ENCODE results near the gene EPHA4. TPM values are rescaled to one million over a fixed set of nuclear protein-coding genes. Genes with fewer than 3 reads are reported as not detected.

The EPHA4 gene
- total RNA-seq, 2 donors from 2014 or later = 8.9 to 17.1 TPM

- Histone ChIP-seq H3K9me3 (no peaks in the 10 kb centered on the region), H3K4me1 (no peaks in the 10 kb centered on the region), H3K36me3 (no peaks in the 10 kb centered on the region), H3K27me3 (no peaks in the 10 kb centered on the region), H3K9ac (ENCODE audit: low read depth in 2 of 2, low read length in 2 of 2) (no peak overlapping the region), H3K27ac (no peak overlapping the region), H3K4me3 (no peak overlapping the region)
- DNase-seq = no peak
- intact Hi-C loops (cut with DNase I) = no loop called here
- TF ChIP-seq CTCF (IDR thresholded peaks at IDR 0.05) = no peak
Observed at GRCh38 chr2:221377066-221377465, 195.0 kb downstream of the EPHA4 start.

- no peak for TF ChIP-seq CTCF (IDR thresholded peaks at IDR 0.05)
- intact Hi-C loops (cut with DNase I) = no loop called here
Observed at GRCh38 chr2:221374234-221374633, 197.9 kb downstream of the EPHA4 start.

GRCh38 chr2:221372907-221373306 lies 199.2 kb downstream of the EPHA4 start:
- H3K27me3 ChIP-seq = no peaks in the 10 kb centered on the region
- H3K9me3 ChIP-seq = no peaks in the 10 kb centered on the region
- no peaks in the 10 kb centered on the region for H3K36me3 ChIP-seq
- H3K4me1 ChIP-seq = no peaks in the 10 kb centered on the region
- intact Hi-C loops (cut with DNase I) = no loop called here
- no peak for DNase-seq
- no peak overlapping the region for H3K9ac ChIP-seq (ENCODE audit: low read depth in 2 of 2, low read length in 2 of 2)
- TF ChIP-seq CTCF (IDR thresholded peaks at IDR 0.05) = no peak
- no peak overlapping the region for H3K27ac ChIP-seq
- no peak overlapping the region for H3K4me3 ChIP-seq

More at GRCh38 chr2:221374234-221374633, 197.9 kb downstream of the EPHA4 start:
- no peaks in the 10 kb centered on the region for H3K9me3 ChIP-seq
- H3K27me3 ChIP-seq = no peaks in the 10 kb centered on the region
- H3K27ac ChIP-seq = no peak overlapping the region
- no peak for DNase-seq
- H3K36me3 ChIP-seq = no peaks in the 10 kb centered on the region
- no peak overlapping the region for H3K4me3 ChIP-seq
- H3K4me1 ChIP-seq = no peaks in the 10 kb centered on the region
- no peak overlapping the region for H3K9ac ChIP-seq (ENCODE audit: low read depth in 2 of 2, low read length in 2 of 2)

DNA sequence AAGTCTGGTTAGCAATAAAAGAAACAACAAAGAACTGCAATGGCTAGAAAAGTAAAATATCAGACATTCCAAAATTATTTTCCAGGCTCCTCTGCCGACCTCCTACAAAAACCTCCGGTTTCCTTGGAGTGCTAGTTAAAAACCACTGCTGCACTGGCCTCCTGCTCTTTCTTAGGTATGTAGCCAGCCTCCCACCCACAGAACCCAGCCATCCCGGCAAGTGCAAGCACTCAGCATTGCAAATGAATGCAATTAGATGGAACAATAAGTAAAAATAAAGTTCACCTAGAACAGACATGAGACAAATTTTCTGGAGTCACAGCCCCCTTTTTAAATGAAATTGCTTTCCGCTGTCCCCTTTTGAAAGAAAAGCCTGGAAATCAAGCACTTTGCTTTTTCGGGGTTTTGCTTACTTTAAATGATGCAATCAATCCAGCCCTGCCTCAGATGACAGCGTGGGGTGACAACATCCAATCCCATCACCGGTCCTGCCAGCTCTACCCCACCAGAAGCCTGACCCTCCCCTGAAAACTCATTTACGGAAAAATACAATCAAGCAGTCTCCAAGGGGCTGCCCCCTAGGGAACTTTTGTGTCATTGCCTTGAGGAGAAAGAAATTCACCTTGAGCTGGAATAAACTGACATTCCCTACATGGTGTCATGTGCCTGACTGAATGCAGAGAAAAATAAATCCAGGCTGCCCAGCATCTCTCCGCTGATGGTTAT lies 199.8 kb downstream of the EPHA4 start:
- no peaks in the 10 kb centered on the region for H3K9me3 ChIP-seq
- no peak overlapping the region for H3K27ac ChIP-seq
- no peaks in the 10 kb centered on the region for H3K4me1 ChIP-seq
- no peak for DNase-seq
- intact Hi-C loops (cut with DNase I) = no loop called here
- H3K4me3 ChIP-seq = no peak overlapping the region
- no peaks in the 10 kb centered on the region for H3K36me3 ChIP-seq
- no peaks in the 10 kb centered on the region for H3K27me3 ChIP-seq
- no peak for TF ChIP-seq CTCF (IDR thresholded peaks at IDR 0.05)
- no peak overlapping the region for H3K9ac ChIP-seq (ENCODE audit: low read depth in 2 of 2, low read length in 2 of 2)

DNA sequence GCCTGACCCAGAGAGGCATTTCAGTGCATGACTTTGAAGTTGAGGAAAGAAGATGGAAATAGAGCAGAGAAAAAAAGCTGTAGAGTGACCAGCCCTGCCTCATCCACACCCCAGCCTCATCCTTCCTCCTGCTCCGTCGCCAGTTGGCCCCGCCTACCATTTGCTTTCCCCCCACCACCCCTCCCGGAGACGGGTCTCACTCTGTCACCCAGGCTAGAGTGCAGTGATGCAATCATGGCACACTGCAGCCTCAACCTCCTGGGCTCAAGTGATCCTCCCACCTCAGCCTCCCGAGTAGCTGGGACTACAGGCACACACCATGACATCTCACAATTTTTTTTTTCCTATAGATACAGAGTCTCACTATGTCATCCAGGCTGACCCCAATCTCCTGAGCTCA lies 200.8 kb downstream of the EPHA4 start:
- H3K27me3 ChIP-seq = no peaks in the 10 kb centered on the region
- no peak overlapping the region for H3K9ac ChIP-seq (ENCODE audit: low read depth in 2 of 2, low read length in 2 of 2)
- DNase-seq = no peak
- no peaks in the 10 kb centered on the region for H3K4me1 ChIP-seq
- H3K27ac ChIP-seq = no peak overlapping the region
- H3K36me3 ChIP-seq = no peaks in the 10 kb centered on the region
- H3K9me3 ChIP-seq = no peaks in the 10 kb centered on the region
- intact Hi-C loops (cut with DNase I) = no loop called here
- TF ChIP-seq CTCF (IDR thresholded peaks at IDR 0.05) = no peak
- H3K4me3 ChIP-seq = no peak overlapping the region
